Measurements from ENCODE around the gene MIOX. TPM values are rescaled to one million over a fixed set of nuclear protein-coding genes. Genes with fewer than 3 reads are reported as not detected.

Gene MIOX
- total and polyA plus RNA-seq, 9 of the 15 experiments (the other 6 are each of a cell fraction or from before 2014, with no cell fraction given), result 0.08 TPM; not detected in 8

- TF ChIP-seq RBM34 (IDR thresholded peaks at IDR 0.05; ENCODE audit: borderline replicate concordance, insufficient read depth, low read length), result no peak
- no peak for TF ChIP-seq ZNF3 (CRISPR knock-in tag; IDR thresholded peaks at IDR 0.05)
- TF ChIP-seq SREBF2 (CRISPR knock-in tag; IDR thresholded peaks at IDR 0.05), result no peak
Observed at GRCh38 chr22:50455201-50455600, 31.5 kb upstream of the MIOX start (continued).

GRCh38 chr22:50456026-50456425 is 30.6 kb upstream of the MIOX start:
- 100% methylated on average over 4 of the region's 11 CpGs for WGBS (ENCODE audit: insufficient coverage, low coverage, missing lambda C conversion rate)
- Histone ChIP-seq H3K9ac (ENCODE audit: insufficient read depth in 1 of 2, low read depth in 2 of 2, low read length in 2 of 2) (no peak overlapping the region), H3K9me3 (replicated peaks; ENCODE audit: control insufficient read depth, insufficient read depth, low read depth, low read length) (no peaks in the 10 kb centered on the region), H2AFZ (ENCODE audit: low read depth, low read length) (no peak overlapping the region), H3K9me1 (ENCODE audit: control insufficient read depth, insufficient read depth, low read length) (no peaks in the 10 kb centered on the region), H3K27ac (ENCODE audit: extremely low read depth, low read depth, low read length) (no peak overlapping the region), H3K4me1 (replicated peaks in 1 of 2; ENCODE audit: control insufficient read depth in 2 of 2, insufficient read depth in 2 of 2, low read length in 2 of 2) (peaks cover 0 to 4% of the 10 kb centered on the region in 2 experiments; a peak in 2 of 5 replicates), H3K27me3 (ENCODE audit: control insufficient read depth in 2 of 2, insufficient read depth in 2 of 2, low read length in 2 of 2) (no peaks in the 10 kb centered on the region), H4K20me1 (replicated peaks; ENCODE audit: control insufficient read depth, insufficient read depth, low read length) (no peaks in the 10 kb centered on the region), H3K36me3 (ENCODE audit: control insufficient read depth, insufficient read depth, low read length) (peaks cover 51% of the 10 kb centered on the region; the same call in 1 of the 3 replicates), H3K79me2 (ENCODE audit: control insufficient read depth, insufficient read depth, low read length) (no peaks in the 10 kb centered on the region), H3K4me3 (no peak overlapping the region), H3K4me2 (ENCODE audit: insufficient read depth, low read length) (no peak overlapping the region)
- no TSS peak for BruUV-seq (replicated peaks)
- intact Hi-C loops (cut with micrococcal nuclease) (no loop called here), in situ Hi-C loops (cut with MboI) (no loop called here)
- DNase-seq (ENCODE audit: extremely low read depth in 1 of 4, low spot score in 3 of 4) (no peak), ATAC-seq (no peak), FAIRE-seq (no peak)
- CTCF ChIA-PET (ENCODE audit: low intra/inter-chr PET ratio), result no interaction called here
- POLR2A ChIA-PET, result no interaction called here
- TF ChIP-seq ZNF511 (CRISPR knock-in tag; IDR thresholded peaks at IDR 0.05) (no peak), NR2C1 (IDR thresholded peaks at IDR 0.05) (no peak), NR2C1 (tag; IDR thresholded peaks at IDR 0.05) (no peak), ZNF274 (IDR thresholded peaks at IDR 0.05; ENCODE audit: borderline replicate concordance, low read depth, low read length) (no peak), MGA (IDR thresholded peaks at IDR 0.05) (no peak)
